Midbrain (tissue), 1 donor: ENCODE measurements around the gene CTXND2.
"Not testable (repeated sequence)": the region's sequence is repeated elsewhere in the genome, so short reads cannot be mapped to it uniquely, and the experiment has no call there.

Experiments used
- DNase-seq: peaks from one replicate; lab custom pipeline; 2025; lab: John Stamatoyannopoulos, UW

Gene CTXND2

DNA sequence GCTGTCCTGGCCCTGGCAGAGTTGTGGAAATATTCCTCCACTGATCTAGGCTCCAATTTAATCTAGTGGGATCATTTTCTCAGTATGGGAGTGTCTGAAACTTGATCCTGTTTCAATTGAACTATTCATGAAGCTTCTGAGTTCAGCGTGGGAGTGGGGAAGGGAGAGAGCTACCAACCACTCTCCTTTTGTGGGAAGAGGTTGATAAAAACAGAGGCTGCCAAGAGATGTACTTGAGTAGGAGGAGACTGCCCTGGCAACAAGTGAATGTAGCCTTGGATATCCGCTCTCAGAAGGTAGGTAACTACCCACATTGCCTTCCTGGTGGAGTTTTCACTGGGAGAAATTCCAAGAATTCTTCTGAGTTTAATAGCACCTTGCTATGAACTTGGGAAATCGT, at the start of gene CTXND2:
CTXND2 (plus strand) TSS at position 119 of the 400 bp plus-strand sequence. CDS start 25,179 bp downstream, outside the sequence.
- no peak for DNase-seq

DNA sequence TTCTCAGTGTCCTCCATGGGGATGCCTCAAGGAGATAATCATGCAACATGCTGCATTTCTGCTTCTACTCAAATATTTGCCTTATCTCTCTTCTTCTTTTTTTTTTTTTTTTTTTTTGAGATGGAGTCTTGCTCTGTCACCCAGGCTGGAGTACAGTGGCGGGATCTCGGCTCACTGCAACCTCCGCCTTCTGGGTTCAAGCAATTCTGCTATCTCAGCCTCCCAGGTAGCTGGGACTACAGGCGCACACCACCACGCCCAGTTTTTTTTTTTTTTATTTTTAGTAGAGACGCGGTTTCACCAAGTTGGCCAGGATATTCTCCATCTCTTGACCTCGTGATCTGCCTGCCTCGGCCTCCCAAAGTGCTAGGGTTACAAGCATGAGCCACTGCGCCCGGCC, 46.1 kb upstream of the CTXND2 start:
- not testable (repeated sequence) for DNase-seq

DNA sequence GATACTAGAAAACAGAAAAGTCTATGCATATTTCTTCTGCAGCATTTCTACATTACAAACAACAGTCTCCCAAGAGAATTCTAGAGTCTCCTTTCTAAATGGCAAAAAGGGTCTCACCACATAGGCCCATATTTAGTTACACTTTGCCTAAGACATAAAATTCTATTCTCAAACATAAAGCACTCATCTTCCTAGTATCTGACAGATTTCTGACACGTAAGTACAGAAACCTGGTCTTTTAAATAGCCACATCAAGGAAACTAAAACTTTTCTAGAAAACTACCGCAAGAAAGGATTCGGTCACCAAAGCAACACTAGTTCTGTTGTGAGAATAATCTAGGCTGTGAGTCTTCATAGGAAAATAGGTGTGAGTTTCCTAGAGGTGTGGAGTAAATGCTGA, 45.3 kb upstream of the CTXND2 start:
- DNase-seq: no peak

DNA sequence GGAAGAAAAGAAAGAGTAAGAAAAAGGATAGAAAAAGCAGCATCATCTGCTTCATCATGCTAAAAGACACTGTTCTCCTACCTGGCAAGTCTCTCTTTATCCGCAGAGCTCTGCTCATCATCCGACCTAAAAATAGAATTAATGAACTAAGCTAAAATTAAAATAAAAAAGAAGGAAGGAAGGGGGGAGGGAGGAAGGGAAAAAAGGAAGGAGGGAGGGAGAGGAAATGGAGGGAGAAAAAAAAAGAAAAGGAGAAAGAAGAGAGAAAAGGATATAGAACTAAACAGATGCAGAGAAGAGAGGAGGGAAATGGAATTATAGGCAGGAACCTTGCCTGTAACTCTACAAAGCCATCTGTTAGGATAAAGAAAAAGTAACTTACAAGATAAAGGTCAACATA, 44.6 kb upstream of the CTXND2 start:
- no peak for DNase-seq

DNA sequence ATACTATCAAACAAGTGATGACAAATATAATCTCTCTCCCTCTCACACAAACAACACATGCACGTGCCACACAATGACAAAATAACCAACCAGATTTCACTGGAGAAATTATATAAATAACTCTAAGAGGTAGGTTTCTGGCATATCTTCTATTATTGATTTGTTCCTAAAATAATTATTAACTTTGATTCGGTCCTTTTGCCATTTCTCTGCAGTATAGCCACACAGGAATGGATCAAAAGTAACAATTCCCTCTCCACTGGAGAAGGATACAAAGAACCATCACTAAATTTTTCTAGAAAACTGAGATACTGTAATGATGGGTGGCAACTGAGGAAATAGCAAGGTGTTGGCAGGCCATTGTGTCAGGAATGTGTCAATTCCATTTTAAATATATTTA, 44.0 kb upstream of the CTXND2 start:
- DNase-seq: no peak

DNA sequence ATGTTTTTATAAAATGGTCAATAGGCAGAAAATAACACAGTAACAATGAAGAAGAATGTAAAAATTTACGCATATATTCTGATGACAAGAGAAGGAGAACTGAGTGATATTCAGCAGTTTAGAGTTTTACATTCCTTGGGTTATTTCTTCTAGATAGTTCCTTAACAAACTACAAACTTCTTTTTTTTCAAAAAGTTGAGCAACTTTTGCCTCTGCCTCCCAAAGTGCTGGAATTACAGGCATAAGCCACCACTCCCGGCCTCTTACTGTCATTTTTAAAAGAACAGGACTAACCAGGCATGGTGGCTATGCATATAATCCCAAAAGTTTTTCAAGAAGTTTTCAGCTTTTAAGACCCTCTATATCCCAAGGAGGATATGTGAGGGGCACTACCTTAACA, 43.5 kb upstream of the CTXND2 start:
- DNase-seq: no peak

DNA sequence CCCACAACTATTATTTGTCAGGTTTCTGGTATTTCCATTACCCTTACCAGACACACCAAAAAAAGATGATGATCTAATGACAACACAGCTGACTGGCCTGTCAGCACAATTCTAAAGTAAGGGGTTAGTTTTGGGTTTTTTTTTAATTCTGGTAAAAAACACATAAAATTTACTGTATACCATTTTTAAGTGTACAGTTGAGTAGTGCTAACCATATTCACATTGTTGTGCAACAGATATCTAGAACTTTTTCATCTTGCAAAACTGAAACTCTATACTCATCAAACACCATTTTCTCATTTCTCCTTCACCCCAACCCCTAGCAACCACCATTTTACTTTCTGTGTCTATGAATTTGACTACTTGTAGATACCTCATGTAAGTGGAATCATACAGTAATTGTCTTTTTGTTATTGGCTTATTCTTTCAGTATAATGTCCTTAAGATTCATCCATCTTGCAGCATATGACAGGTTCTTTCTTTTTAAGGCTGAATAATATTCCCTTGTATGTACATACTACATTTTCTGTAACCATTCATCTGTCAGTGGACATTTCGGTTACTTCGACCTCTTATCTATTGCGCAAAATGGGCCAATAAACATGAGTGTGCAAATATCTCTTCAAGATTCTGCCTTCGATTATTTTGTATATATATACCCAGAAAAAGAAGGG, 40.3 kb upstream of the CTXND2 start:
- DNase-seq: no peak

DNA sequence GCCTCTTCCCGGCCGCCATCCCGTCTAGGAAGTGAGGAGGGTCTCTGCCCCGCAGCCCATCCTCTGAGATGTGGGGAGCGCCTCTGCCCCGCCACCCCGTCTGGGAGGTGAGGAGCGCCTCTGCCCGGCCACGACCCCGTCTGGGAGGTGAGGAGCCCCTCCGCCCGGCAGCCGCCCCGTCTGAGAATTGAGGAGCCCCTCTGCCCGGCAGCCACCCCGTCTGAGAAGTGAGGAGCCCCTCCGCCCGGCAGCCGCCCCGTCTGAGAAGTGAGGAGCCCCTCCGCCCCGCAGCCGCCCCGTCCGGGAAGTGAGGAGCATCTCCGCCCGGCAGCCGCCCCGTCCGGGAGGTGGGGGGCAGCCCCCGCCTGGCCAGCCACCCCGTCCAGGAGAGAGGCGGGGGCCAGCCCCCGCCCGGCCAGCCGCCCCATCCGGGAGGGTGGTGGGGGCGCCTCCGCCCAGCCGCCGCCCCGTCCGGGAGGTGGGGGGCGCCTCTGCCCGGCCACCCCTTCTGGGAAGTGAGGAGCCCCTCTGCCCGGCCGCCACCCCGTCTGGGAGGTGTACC, 36.1 kb upstream of the CTXND2 start:
- not testable (repeated sequence) for DNase-seq

DNA sequence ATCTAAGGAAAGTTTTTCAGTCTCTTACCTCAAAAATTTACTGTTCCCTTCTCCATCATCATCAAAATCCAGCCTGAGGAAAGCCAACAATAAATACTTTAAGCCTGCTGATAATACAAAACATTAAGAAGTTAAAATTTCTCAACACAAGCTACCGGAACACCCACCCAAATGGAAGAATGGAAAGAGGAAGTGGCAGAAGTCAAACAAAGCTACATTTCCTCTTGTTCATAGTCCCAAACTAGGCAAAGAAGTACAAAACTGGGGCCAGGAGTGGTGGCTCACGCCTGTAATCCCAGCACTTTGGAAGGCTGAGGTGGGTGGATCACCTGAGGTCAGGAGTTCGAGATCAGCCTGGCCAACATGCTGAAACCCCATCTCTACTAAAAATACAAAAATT, 34.2 kb upstream of the CTXND2 start:
- not testable (repeated sequence) for DNase-seq

DNA sequence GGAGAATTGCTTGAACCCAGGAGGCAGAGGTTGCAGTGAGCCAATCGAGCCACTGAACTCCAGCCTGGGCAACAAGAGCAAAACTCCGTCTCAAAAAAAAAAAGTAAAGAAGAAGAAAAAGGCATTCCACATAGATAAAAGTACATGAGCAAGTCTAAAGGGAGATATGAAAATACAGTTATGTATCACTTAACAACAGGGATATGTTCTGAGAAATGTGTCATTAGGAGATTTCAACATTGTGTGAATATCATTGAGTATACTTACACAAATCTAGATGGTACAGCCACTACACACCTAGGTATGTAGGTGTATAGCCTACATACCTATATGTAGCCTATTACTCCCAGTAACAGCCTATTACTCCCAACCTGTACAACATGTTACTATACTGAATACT, 23.2 kb upstream of the CTXND2 start:
- DNase-seq: no peak

DNA sequence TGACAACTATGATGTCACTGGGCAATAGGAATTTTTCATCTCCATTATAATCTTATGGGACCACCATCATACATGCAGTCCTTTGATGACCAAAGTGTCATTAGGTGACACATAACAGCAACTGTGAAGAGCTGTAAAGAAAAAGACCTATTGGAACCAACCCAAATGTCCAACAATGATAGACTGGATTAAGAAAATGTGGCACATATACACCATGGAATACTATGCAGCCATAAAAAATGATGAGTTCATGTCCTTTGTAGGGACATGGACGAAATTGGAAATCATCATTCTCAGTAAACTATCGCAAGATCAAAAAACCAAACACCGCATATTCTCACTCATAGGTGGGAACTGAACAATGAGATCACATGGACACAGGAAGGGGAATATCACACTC, 22.7 kb upstream of the CTXND2 start:
- not testable (repeated sequence) for DNase-seq

DNA sequence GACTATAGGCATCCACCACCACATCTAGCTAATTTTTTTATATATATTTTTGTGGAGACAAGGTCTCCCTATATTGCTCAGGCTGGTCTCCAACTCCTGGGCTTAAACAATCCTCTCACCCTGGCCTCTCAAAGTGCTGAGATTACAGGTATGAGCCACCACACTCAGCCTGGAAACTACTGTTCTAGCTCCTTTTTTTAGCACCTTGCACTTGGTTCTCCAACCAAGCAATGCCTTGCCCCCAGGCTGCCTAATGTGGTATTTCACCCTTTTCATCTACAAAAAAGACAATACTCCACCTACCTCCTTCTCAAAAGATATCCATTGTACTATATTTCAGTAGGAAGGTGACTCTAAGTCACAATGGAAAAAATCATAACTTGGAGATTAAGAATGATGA, 17.3 kb upstream of the CTXND2 start:
- DNase-seq: no peak

DNA sequence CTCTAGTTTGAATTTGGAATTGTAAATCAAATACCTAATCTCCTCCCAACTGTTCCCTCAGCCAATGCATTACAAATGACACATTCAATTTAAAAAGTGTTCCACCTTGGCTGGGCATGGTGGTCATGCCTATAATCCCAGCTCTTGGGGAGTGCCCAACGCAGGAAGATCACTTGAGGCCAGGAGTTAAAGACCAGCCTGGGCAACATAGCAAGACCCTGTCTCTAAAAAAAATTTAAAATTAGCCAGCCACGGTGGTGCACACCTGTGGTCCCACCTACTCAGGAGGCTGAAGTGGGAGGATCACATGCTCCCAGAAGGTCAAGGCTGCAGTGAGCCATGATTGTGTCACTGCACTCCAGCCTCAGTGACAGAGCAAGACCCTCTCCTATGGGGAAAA, 14.4 kb upstream of the CTXND2 start:
- no peak for DNase-seq

DNA sequence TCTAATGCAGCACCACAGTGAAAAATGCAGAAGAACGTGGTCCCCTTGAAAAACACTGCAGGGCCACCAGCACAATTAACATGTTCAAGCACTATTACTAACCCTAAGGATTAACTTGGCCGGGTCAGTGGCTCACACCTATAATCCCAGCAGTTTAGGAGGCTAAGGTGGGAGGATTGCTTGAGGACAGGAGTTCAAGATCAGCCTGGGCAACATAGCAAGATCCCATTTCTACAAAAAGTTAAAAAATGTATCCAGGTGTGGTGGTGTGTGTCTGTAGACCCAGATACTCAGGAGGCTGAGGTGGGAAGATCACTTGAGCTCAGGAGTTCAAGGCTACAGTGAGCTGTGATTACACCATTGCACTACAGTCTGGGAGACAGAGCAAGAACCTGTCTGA, 13.4 kb upstream of the CTXND2 start:
- DNase-seq: no peak

DNA sequence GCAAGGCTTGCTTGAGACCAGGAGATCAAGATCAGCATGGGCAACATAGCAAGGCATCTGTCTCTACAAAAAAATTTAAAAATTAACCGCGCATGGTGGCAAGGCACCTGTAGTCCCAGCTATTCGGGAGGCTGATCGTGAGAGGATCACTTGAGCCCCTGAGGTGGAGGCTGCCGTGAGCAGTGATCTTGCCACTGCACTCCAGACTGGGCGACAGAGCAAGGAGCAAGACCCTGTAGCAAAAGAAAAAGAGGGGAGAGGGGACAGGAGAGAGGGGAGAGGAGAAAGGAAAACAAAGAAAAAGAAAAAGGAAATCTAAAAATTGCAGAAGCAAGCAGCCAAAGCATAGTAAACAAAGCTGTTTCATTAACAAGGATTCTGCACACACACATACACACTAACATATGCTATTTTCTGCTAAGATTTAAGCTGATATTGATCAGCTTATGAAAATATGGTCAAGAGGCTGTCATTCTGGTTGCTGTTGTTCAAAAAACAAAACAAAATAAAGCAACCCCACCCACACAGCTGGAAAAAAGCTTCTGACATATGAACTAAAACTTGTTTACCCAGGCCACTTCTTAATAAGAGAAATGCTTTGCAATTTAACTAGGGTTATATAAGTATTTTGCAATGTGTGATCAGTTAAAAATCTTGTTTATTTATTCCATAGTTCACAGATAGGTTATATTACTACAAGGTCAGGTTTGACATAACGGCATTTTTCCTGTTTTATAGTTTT, 12.3 kb upstream of the CTXND2 start:
- no peak for DNase-seq

DNA sequence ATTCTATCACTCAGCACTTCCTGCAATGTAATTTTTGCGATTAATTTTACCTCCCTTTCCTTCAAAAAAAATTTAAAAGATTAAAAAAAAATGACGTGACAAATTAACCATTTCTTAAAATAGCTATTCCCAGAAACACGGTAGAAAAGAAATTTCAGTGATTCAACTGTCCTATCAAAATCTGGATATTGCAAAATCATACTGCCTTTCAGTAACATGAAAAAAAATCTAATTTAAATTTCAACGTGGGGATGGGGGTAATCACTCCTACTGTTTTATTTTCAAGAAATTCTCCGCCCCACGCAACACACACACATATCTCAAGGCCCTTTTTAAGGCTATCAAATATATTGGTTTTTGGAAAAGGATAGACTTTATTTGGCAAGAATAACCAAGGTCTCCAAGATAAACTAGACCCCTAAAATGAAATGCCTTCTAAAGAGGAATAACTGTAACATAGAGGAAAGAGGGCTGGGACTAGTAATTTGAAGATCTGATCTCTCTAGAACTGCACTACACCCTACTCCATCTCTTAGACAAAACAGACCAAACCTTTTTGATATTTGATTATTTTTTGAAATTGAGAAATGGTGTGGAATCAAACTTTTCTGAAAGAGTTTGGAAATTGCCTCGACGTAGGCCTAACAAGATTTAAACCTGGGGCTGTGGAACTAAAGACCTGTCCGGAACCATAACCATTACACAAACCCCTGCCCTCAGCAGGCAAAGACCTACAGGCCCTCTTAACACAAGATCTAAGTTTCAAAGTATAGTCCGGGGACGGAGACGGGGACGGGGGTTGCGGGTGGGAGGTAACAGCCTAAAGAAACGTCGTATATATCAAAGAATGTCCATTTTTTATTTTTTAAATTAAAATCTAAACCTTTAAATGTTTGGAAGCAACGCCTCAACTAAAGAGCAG, 11.5 kb upstream of the CTXND2 start:
- peak; percentile 29 for DNase-seq

DNA sequence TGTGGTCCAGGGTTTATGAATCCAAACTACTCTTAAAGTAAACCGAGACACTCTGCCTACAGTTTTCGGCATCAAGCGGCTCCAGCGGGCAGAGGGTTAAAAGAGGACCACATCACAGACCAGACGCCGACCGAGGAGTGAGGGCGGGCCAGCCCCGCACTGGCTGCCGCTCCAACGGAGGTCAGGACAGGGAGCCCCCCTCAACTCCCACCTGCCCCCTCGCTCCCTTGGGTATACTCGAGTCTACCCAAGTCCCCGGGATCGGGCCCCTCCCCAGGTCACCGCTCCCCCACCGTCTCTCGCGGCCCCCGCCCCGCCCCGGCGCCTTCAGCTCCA, 10.8 kb upstream of the CTXND2 start:
- DNase-seq: peak; percentile 64

DNA sequence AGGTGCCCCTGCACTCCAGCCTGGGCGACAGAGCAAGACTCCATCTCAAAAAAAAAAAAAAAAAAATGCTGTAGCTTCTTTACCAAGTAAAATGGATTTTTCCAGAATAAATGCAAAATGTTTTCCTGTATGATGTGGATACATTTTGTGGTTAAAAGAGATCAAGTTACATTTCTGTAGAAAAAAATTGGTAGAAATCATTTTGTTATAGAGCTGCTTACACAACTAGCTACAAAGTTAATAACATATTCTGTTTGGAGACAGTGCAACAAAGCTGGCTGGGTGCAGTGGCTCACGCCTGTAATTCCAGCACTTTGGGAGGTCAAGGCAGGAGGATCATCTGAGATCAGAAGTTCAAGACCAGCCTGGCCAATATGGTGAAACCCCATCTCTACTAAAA, 8.0 kb upstream of the CTXND2 start:
- not testable (repeated sequence) for DNase-seq

DNA sequence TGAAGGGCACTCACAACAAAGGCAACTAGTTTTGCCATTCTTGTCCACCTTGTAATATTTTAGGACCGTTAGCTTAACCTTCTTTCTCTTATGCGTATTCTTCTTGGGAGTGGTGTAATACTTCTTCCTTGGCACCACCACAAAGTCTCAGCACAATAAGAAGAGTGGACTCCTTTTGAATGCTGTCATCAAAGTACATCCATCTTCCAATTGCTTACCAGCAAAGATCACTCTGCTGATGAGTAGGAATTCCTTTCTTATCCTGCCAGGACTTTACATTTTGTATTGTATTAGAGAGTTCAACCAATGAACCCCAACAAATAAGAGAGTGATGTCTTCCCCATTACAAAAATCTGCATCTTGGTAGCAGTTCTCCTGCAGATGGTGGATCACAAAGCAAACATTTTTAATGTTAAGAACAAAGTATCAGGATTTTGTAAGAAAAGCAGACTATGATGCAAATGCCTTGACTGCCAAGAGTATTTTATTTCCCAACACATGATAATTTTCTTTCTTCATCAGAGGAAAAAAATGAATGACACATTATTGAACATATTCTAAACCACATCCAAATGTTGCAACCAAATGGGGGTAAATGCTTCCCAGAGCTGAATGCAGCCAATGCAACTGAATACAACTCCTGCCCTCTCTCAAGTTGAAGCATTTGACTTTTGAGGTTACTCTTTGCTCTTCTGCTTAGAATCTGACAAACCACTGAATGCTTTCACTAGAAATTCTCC, 5.4 kb upstream of the CTXND2 start:
- DNase-seq: no peak

DNA sequence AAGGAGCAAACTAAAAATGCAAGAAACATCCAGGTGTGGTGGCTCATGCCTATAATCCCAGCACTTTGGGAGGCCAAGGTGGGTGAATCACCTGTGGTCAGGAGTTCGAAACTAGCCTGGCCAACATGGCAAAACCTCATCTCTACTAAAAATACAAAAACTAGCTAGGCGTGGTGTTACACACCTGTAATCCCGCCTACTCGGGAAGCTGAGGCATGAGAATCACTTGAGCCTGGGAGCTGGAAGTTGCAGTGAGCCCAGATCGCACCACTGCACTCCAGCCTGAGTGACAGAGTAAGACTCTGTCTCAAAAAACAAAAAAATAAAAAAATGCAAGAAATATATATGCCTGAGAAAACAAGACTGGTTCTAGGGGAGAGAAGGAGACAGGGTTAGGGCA, 3.8 kb upstream of the CTXND2 start:
- not testable (repeated sequence) for DNase-seq

DNA sequence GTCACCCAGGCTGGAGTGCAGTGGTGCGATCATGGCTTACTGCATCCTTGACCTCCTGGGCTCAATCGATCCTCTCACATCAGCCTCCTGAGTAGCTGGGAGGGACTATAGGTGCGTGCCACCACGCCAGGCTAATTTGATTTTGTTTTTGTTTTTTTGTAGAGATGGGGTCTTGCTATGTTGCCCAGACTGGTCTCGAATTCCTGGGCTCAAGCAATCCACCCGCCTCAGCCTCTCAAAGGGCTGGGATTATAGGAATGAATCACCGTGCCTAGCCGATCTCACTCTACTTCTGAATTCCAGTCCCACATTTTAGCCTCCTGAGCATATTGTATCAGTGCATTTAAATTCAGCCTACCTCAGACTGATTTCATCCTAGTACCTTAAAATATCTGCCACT, 1.8 kb downstream of the CTXND2 start:
- DNase-seq: no peak

DNA sequence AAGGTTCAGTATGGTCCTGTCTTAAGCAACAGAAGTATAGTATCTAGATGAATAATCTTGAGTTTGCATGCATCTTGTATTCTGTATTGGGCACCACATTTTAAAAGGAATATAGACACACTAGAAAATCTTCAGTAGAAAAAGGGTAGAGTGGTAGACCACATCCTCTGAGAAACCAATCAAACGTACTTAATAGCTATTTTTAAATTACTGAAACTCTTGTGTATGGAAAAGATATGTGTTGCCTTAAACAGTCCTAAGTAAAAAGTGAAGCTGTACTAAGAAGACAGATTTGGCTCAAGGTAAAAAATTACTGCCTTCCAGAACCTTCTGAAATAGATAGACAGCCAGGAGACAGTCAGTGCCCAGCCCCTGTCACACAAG, 3.1 kb downstream of the CTXND2 start:
- no peak for DNase-seq
